DMS114 treated with DMSO at 0.1 percent for 48 hours (cell line): ENCODE data around the gene MBD6.

Experiments
- DNase-seq: peaks from one replicate; lab custom pipeline; 2025; ENCODE audit not compliant: unreplicated experiment; lab: John Stamatoyannopoulos, UW

Gene MBD6

GRCh38 chr12:57527184-57527583 lies 4.6 kb downstream of the MBD6 start:
- DNase-seq: no peak

GRCh38 chr12:57528176-57528575 lies 5.6 kb downstream of the MBD6 start:
- DNase-seq: no peak

- no peak for DNase-seq
Observed at GRCh38 chr12:57528831-57529555, 6.4 kb downstream of the MBD6 start.

GRCh38 chr12:57529831-57530230 lies 7.2 kb downstream of the MBD6 start:
- DNase-seq: no peak

GRCh38 chr12:57530396-57531142 lies 7.9 kb downstream of the MBD6 start:
- no peak for DNase-seq

- no peak for DNase-seq
Observed at GRCh38 chr12:57531836-57532235, 9.2 kb downstream of the MBD6 start.

- no peak for DNase-seq
Observed at GRCh38 chr12:57533108-57533507, 10.5 kb downstream of the MBD6 start.

- DNase-seq: no peak
Observed at GRCh38 chr12:57534250-57534649, 11.6 kb downstream of the MBD6 start.

GRCh38 chr12:57534991-57535543 lies 12.4 kb downstream of the MBD6 start:
- no peak for DNase-seq

GRCh38 chr12:57535764-57536596 lies 13.4 kb downstream of the MBD6 start:
- DNase-seq: no peak

- no peak for DNase-seq
Observed at GRCh38 chr12:57536597-57536942, 13.9 kb downstream of the MBD6 start.

GRCh38 chr12:57539134-57539768 lies 16.6 kb downstream of the MBD6 start:
- no peak for DNase-seq

GRCh38 chr12:57541001-57541400 lies 18.4 kb downstream of the MBD6 start:
- DNase-seq: no peak

- DNase-seq: no peak
Observed at GRCh38 chr12:57541717-57542116, 19.1 kb downstream of the MBD6 start.

GRCh38 chr12:57543581-57543980 lies 21.0 kb downstream of the MBD6 start:
- DNase-seq: no peak

GRCh38 chr12:57545809-57546437 lies 23.3 kb downstream of the MBD6 start:
- no peak for DNase-seq

GRCh38 chr12:57546438-57547287 lies 24.0 kb downstream of the MBD6 start, which contains the start of gene DCTN2:
DCTN2 (minus strand) TSS chr12:57547192; CDS start chr12:57547063, 129 bp downstream.
- DNase-seq: peak; percentile 99

- no peak for DNase-seq
Observed at GRCh38 chr12:57547288-57548012, 24.8 kb downstream of the MBD6 start.

GRCh38 chr12:57548013-57548315 lies 25.3 kb downstream of the MBD6 start:
- DNase-seq: no peak
